ENCODE results near the gene IQCE.
"Not testable (repeated sequence)": the region's sequence is repeated elsewhere in the genome, so short reads cannot be mapped to it uniquely, and the experiment has no call there.

The IQCE gene

DNA sequence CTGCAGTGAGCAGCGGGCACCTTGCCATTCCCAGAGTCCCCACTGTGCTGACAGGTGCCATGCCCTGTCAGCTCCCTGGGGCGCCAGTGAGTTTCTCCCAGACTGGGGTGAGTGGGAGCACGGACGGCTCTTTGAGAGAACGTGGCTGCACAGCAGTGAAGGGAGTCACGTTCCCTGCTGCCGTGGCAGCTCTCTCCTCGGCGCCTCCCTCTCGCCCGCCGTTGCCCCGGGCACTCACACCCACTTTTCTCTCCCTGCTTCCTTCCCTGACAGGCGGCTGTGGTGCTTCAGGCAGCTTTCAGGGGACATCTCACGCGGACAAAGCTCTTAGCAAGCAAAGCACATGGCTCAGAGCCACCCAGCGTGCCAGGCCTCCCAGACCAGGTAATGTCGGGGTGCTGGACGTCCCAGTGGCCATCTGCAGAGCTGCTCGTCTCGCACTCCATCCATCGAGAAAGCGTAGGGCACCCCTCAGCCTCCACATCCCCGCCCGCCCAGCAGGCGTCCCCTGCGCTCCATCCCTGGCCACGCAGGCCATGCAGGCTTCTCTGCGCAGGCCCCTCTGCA is 45.9 kb downstream of the IQCE start:
- no peak for DNase-seq (ENCODE audit: low read depth)

DNA sequence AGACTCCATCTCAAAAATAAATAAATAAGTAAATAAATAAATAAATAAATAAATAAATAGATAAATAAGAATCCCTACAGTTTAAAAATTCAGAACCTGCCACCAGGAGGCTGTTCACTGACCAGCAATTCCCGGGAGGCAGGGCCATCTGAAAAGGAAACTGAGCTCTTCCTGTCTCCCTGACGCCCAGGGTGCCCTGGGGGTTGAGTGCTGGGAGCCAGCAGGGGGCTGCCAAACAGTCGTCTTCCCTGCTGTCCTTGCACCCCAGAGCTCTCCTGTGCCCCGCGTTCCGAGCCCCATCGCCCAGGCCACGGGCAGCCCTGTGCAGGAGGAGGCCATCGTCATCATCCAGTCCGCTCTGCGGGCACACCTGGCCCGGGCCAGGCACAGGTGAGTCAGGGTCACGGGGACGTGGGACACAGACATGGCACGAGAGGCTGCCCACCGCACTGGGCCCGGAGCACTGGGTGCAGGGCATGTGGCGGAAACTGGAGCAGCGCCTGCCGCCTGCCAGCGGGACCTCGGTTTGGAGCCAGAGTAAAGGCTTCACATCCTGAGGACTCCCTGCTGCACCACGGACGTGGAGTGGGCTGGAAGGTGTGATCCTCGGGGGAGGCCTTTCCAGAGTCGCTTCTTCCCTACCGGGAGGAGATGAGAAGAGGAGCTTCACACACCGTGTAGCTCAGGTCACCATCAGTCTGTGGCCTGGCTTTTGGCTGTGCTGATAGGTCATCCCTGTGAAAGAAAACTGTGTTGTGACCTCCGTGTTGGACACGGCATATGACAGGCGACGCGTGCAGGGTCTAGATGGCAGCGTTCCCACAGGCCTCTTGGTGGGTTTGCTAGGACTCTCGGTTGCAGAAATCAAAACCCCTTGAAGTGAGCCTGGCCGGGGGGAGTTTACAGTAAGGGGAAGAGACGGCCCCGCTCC is 47.1 kb downstream of the IQCE start:
- no peak for DNase-seq (ENCODE audit: low read depth)

DNA sequence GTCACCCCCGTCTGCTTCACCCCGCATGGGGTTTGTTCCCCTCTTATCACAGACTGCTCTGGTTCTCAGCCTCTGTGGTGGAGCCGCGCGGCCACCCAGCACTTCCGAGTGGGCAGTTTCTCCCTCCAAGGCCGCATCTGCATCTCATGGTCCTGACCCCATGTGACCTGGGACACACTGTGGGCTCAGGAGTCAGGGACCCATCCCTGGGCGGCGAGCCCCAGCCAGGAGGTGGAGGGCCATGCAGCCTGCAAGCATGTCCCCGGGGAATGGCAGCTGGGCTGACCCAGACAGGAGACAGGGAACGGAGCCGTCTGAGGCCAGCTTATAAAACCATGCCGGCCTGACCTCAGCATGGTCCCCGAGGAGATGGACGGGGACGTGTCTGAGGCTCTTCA is 47.8 kb downstream of the IQCE start:
- DNase-seq (ENCODE audit: low read depth): no peak

DNA sequence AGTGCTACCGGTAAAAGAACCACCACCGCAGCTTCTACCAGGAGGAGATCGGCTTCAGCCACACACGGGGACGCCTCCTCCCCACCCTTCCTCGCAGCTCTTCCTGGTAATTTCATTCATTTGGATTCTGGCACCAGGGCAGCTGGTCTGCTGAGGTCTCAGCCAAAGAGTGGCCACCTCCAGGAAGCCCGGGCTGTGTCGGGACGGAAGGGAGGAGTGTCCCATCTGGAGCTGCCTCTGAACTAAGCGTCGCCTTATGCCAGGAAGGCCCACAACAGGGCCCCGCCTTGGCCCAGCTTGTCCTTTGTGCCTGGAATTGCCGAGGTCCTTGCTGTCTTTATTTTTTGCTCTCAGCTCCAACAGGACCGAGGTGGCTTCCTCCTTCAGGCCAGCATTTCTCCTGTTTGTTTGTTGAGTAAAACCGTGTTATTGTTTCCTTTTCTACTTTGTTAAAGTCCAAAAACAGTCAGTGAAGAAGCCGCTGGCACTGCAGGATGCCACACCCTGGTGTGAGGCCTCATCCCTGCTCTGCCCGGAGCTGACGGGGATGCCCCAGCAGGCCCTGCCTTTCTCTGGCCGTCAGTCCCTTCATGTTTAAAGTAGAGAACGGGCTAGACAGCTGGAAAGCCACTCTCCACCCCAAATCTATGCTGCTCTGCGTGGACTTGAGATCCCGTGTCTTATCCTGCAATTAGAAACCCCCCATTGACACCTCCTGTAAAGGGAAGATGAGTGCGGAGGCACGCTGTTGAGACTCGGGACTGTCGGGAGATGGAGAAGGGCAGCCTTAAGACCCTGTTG is 48.5 kb downstream of the IQCE start:
- DNase-seq (ENCODE audit: low read depth): no peak

DNA sequence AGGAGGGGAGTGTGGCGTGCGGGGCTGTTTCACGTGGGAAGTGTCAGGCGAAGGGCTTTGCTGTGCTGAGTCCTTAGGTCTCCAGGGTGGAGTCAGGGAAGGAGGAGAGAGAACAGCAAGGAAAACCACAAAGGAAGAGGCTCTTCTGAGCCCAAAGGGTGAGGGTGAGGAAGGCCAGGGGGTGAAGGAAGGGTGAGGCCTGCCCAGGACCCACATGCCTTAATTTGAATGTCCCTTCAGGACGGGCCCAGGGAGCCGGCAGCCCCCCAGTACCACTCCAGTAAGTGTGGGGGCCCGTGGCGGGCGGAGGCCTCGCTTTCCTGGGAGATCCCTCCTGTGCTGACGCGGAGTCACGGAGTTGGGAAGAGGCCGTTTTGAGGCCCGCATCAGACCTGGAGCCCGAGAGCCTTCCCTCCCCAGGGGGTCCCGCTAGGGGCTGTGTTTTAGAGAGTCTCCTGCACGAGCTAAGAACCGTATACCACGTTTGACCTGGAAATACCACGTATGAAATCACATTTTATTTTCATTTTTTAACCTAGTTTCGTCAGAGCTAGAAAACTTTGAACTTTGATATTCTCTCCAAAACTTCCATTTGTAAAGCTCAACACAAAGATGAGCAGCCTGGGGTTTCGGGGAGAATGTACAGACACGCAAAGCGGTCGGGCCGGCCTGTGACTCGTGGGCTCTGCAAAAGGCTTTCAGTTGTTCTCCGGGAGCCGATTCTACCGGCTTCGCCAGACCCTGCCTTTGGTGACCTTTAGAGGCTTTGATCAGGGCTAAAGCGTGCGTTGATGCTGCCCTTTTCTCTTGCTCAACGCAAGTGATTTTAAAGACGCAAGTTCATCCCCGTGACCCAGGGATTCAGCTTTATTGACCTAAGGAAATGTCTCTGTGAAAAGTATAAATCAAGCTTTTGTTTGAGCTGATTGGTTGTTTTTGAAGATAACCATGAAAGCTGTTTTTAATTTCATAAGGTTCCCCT is 49.4 kb downstream of the IQCE start:
- DNase-seq (ENCODE audit: low read depth): no peak

DNA sequence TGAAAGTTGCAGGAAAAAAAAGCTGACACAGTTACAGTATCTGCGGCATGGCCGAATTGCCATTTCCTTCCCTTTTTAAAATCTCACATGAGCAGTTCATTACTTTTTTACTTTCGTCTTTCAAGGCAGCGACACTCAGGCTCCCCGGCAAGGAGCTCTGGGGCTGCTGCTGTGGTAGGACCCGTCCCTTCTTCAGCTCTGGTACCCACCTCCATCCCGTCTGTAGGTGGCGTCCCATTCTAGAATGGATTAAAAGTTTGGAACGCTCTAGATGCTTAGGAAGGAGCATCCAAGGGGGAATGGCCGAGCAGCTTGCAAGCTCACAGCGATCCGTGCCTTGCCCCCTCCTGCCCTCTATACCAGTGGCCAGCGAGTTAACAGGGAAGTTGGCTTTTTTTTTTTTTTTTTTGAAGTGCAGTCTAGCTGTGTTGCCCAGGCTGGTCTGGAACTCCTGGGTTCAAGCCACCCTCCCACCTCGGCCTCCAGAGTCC is 50.2 kb downstream of the IQCE start:
- DNase-seq (ENCODE audit: low read depth): no peak

DNA sequence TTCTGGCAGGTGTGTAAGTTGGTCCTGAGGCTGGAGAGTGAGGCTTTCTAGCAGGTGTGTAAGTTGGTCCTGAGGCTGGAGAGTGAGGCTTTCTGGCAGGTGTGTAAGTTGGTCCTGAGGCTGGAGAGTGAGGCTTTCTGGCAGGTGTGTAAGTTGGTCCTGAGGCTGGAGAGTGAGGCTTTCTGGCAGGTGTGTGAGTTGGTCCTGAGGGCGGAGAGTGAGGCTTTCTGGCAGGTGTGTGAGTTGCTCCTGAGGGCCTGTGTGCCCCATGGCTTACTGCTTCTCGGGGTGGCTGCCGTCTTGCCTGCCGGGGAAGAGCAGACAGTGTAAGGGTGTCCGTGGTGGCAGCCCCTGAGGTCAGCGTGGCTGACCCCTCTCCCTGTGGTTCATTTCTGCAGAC is 50.9 kb downstream of the IQCE start:
- not testable (repeated sequence) for DNase-seq (ENCODE audit: low read depth)

DNA sequence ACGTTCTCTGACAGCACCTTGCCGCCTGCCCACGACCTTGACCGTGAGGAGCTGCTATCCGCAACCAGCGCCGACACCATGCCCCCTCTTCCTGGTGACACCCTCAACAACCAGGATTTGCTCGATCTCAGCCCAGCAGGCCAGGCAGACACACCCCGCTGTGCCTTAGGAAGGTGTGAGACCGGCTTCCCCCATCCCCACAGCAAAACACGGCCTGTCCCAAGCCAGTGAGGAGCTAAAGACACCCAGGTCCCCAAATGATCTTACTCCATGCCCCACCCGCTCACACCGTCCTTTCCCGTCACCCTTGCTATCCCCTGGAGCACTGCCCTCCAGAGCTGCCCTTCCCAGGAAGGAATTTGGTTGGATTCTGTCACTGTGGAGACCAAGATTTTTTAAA is 51.7 kb downstream of the IQCE start:
- DNase-seq (ENCODE audit: low read depth): no peak

DNA sequence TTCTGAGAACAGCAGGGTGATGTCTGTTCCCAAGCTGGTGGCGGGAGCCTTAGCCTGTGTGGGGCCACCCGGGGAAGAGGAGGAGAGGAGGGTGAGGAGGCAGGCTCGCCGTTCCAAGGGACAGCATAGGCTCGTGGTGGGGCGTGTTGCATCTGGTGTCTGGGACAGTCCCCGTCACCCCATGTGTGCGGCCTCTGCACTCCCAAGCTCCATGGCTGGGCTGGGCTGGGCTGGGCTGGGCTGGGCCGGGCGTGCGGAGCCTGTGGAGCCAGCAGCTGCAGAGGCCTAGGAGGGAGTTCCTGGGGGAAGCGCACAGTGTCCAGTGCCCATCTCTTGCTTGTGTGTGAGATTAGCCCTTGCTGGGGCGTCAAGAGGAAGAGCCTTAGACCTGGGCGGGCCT is 52.1 kb downstream of the IQCE start:
- no peak for DNase-seq (ENCODE audit: low read depth)

DNA sequence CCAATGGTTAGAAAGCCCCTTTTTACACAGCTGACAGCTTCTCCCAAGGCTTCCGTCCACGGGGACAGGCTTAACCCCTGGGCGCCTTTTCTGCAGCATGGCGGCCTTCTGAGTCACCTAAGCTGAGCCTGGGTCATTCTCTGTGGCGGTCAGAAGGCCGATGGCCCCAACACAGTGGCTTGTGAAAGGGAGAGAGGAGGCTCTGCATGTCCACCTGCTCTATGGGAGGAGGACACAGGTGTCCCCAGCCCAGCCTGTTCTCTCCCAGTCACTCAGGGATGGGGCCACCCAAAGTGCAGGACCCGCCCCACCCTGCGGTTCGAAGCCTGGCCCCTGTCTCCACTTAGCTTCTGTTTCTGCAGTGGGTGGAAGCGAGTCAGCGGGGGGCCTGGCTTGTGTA is 52.6 kb downstream of the IQCE start:
- no peak for DNase-seq (ENCODE audit: low read depth)

DNA sequence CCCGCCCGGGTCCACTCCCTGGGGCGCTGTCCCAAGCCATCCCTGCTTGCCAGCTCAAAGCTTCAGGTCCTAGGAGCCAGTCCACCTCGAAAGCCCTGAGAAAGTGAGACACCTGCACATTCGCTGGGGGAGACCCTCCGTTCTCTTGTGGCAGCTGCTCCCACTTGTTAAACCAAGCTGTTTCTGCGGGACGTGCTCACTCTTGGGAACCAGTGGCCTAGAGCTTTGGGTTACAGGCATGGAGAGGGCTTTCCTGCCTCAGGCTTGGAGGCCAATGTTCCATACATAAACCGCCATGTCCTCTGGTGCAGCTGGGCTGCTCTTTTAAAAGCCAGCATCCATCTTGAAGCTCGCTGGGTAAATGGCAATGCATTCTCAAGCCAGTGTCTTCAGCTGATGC is 53.1 kb downstream of the IQCE start:
- DNase-seq (ENCODE audit: low read depth): no peak

DNA sequence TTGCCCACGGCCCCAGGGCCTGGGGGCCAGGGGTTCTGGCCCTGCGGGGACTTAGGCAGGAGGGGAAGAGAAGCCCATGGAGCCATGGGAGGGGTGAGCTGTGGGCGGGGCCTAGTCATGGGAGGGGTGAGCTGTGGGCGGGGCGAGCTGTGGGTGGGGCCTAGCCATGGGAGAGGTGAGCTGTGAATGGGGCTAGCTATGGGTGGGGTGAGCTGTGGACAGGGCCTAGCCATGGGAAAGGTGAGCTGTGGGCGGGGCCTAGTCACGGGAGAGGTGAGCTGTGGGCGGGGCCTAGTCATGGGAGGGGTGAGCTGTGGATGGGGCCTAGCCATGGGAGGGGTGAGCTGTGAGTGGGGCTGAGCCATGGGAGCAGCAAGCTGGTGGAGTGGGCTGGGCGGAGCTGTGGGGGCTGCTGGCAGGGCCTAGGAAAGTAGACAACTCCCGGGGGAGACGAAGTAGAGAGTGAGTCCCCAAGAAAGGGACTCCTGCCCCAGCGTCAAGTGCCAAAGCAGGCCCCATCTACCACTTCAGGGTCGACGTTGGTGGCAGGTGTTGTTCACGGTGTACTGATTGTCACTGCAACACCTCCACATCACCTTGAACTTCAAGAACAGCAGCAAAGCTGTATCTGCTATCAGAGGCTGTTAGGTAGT is 53.8 kb downstream of the IQCE start:
- no peak for DNase-seq (ENCODE audit: low read depth)

DNA sequence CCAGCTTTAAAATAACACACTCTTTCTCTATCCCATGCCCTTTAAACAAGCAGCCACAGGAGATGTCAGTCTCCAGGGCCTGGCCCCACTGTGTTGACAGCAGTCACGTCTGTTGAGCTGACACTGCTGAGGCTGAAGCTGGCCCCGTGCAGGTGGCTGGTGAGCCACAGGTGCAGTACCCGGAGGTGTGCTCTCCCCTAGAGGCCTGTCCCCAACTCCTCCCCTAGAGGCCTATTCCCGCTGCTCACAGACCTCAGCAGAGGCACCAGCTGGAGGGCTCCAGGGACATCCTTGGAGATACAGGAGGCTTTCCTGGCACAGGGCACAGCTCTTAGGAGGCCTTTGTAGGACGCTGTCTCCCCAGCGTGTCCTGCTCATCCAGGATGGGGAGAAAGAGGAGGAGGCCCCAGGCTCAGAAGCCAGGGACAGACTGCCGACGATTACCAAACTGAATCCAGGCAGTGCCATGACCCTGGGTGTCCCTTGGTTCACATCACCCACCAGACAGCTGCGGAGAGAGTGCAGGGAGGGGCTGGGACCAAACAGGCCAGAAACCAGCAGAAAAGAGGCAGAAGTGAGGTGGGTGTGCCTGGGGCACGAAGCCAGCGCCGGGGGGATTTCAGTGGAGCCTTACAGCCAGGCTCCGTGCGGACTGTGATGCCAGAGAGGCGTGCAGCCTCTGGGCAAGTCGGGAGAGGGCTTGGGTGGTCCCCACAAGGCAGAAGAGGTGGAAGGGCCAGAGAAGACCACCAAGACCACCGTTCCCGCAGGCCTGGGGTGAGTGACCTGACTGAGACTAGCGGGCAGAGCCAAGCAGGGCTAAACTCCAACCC is 54.5 kb downstream of the IQCE start:
- DNase-seq (ENCODE audit: low read depth): no peak

DNA sequence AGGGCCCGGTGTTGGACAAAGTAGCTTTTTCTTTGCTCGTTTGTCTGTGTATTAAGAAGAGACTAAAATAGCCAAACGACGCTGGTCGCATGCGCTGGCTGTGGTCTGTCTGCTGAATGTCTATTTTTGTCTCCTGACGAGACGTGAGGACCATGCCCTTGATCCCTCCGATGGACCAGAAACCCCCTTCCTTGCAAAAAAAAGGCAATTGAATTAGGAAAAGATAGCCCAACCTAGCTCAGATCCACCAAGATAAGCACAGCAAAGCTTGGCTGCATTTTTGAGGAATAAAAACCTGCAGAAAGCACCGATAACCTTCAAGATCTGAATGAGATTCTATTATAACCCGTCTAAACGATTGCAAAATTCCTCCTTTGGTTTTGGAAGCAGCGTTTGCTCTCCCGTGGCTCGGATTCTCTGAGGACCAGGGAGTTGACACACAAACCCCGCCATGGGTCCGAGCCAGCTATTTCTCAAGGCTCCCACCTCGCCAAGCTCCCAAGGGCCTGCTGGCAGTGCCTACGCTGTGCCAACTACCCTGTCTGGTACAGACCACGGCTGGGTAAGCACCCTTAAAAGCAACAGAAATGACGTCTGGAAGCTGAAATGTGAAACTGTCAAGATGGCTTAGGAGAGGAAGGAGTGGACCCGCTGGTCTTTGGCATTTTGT is 55.3 kb downstream of the IQCE start:
- DNase-seq (ENCODE audit: low read depth): no peak

DNA sequence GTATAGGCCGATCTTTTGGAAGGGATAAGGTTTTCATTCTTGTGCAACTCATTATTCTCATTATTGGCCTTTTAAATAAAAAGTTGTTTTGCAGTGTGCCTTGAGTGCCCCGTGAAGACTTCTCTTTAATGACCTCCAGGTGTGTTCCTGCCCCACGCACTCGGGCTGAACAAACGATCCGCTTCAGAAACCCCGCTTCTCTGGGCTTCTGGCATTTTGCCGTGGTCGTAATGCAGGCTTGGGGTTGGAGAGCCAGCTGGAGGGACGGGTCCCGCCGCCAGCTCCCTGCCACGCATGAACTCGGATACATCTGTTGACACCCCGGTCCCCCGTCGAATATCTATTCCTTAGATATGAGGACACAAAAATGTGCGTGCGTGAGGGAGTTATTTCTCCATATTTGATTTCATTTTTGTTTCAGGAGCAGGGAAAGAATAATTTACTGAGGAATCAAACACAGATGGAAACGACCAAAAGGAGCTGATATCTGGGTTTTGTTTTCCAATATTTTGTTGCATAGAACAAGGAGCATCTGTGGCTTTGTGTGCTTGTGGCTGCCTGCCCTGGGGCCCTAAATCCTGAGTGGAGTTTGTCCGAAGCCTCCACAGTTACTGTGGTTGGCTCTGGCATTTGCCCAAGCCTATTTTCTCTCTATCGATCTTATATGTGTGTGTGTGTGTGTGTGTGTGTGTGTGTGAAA is 56.0 kb downstream of the IQCE start:
- no peak for DNase-seq (ENCODE audit: low read depth)

DNA sequence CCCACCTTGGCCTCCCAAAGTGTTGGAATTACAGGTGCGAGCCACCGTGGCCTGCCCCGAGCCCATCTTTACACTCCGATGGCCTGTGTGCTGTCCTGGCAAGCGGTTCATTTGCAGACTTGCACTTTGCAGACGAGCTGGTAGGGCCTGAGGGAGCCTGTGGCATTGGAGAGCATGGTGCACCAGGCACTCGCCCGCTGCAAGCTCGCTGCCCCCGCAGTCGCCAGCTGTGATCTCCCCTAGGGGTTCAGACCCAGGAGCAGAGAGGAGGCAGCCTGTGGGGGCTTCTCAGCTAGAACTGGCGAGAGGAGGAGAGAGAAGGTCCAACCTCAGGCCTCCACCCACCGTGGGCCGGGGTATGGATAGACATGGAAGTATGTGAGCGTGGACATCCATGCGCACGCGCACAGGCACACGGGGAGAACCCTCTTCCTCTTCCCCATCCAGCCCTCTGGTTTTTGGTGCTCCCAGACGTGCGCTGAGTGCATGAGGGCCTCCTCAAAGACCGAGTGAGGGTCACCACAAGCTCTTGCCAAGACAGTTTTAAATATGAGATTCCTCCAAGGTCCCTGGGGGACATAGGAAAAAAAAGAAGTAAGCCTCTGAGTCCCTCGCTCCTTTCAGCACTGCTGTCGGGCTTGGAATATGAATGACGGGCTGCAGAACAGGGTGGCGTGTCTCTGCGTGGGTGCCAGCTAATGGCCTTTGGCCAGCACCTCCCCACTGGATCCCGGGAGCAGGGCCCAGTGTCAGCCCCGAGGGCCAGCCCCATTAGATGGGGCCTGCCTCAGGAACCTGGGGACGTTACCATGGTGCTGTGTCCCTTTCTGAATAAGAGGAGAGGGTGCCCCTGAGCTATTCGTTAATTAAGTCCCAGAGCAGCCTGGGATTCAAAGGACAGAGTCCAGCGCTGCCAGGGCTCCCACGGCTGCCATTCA is 57.9 kb downstream of the IQCE start:
- DNase-seq (ENCODE audit: low read depth): no peak

DNA sequence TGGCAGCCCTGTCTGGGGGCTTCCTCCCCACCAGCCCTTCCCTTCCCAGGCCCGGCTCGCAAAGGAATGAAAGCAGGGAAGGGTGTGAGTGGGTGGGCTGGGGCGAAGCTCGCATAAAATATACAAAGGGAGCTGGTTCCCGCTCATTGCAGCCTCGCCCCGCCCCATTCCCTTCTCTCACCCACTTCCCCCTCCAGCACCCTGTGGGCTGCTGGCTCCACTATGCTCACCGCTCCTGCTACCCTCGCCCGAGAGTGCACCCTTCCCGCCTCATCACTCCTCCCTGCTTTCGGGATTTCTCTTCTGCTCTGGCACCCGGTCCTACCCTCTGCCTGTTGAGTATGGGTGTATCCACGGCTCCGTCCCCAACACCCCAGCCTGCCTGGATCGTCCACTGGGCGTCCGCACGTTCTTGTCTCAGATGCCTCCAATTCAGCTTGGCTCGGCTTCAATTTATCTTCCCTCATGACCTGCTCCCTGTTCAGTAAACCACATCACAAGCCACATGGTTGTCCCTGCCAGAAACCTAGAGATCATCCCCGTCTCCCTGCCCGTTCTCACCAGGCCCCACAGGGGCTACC is 58.6 kb downstream of the IQCE start:
- no peak for DNase-seq (ENCODE audit: low read depth)
